Skeletal muscle satellite cell (primary cell): ENCODE measurements around the gene SSR3.
A peak's percentile ranks its signal among the peaks of the same experiment; 100 is the strongest.
"Not testable (repeated sequence)": the region's sequence is repeated elsewhere in the genome, so short reads cannot be mapped to it uniquely, and the experiment has no call there.

Experiments
- H3K27me3 ChIP-seq: 2 replicates; pipeline ENCODE4 v1.7.0; 2013; ENCODE audit warnings: low read length; ENCODE audit not compliant: control insufficient read depth, insufficient read depth
- H3K36me3 ChIP-seq: 2 replicates; pipeline ENCODE4 v1.7.0; 2013; ENCODE audit warnings: mild to moderate bottlenecking, control low read depth, low read length; ENCODE audit not compliant: insufficient read depth
- H3K4me1 ChIP-seq: 2 replicates; pipeline ENCODE4 v1.7.0; 2013; ENCODE audit warnings: low read length; ENCODE audit not compliant: control insufficient read depth, insufficient read depth
- H3K4me2 ChIP-seq: 2 replicates; pipeline ENCODE4 v1.7.0; 2013; ENCODE audit warnings: mild to moderate bottlenecking, low read length
- H3K4me3 ChIP-seq: 2 replicates; pipeline ENCODE4 v1.7.0; 2013; ENCODE audit warnings: low read length
- H3K9ac ChIP-seq: 2 replicates; pipeline ENCODE4 v1.7.0; 2013; ENCODE audit warnings: mild to moderate bottlenecking, low read depth, low read length, moderate library complexity
- H3K9me3 ChIP-seq: replicated peaks from 2 replicates; pipeline ENCODE4 v1.7.0; 2013; ENCODE audit warnings: mild to moderate bottlenecking, control low read depth, low read length

Gene SSR3

GRCh38 chr3:156569881-156570280 is 15.0 kb upstream of the SSR3 start:
- not testable (repeated sequence) for H3K9me3 ChIP-seq, H3K4me1 ChIP-seq, H3K4me2 ChIP-seq, H3K36me3 ChIP-seq, H3K4me3 ChIP-seq, H3K9ac ChIP-seq, H3K27me3 ChIP-seq

GRCh38 chr3:156569016-156569415 is 14.1 kb upstream of the SSR3 start:
- not testable (repeated sequence) for H3K9me3 ChIP-seq, H3K4me1 ChIP-seq, H3K36me3 ChIP-seq, H3K9ac ChIP-seq, H3K4me2 ChIP-seq, H3K27me3 ChIP-seq, H3K4me3 ChIP-seq

GRCh38 chr3:156563900-156564682 is 9.2 kb upstream of the SSR3 start:
- no peaks in the 10 kb centered on the region for H3K9me3 ChIP-seq
- H3K27me3 ChIP-seq, result no peaks in the 10 kb centered on the region
- no peak overlapping the region for H3K9ac ChIP-seq
- H3K4me2 ChIP-seq, result no peak overlapping the region
- no peak overlapping the region for H3K4me3 ChIP-seq
- H3K36me3 ChIP-seq, result no peaks in the 10 kb centered on the region
- no peaks in the 10 kb centered on the region for H3K4me1 ChIP-seq

GRCh38 chr3:156562486-156562885 is 7.6 kb upstream of the SSR3 start:
- not testable (repeated sequence) for H3K27me3 ChIP-seq, H3K9ac ChIP-seq, H3K36me3 ChIP-seq, H3K4me1 ChIP-seq, H3K9me3 ChIP-seq, H3K4me2 ChIP-seq, H3K4me3 ChIP-seq

- Histone ChIP-seq H3K27me3 (no peaks in the 10 kb centered on the region), H3K9me3 (no peaks in the 10 kb centered on the region), H3K4me2 (no peak overlapping the region), H3K9ac (no peak overlapping the region), H3K4me1 (no peaks in the 10 kb centered on the region), H3K4me3 (no peak overlapping the region), H3K36me3 (no peaks in the 10 kb centered on the region)
Measured at GRCh38 chr3:156561533-156561932, 6.6 kb upstream of the SSR3 start.

- Histone ChIP-seq H3K4me2 (no peak overlapping the region), H3K4me3 (no peak overlapping the region), H3K9me3 (no peaks in the 10 kb centered on the region), H3K36me3 (no peaks in the 10 kb centered on the region), H3K27me3 (no peaks in the 10 kb centered on the region), H3K9ac (no peak overlapping the region), H3K4me1 (peaks cover 3% of the 10 kb centered on the region)
Measured at GRCh38 chr3:156559321-156559720, 4.4 kb upstream of the SSR3 start.

- peaks cover 3% of the 10 kb centered on the region for H3K36me3 ChIP-seq
- no peak overlapping the region for H3K4me3 ChIP-seq
- no peaks in the 10 kb centered on the region for H3K27me3 ChIP-seq
- no peaks in the 10 kb centered on the region for H3K9me3 ChIP-seq
- no peak overlapping the region for H3K4me2 ChIP-seq
- peaks cover 3% of the 10 kb centered on the region for H3K4me1 ChIP-seq
- H3K9ac ChIP-seq, result no peak overlapping the region
Measured at GRCh38 chr3:156558389-156558788, 3.5 kb upstream of the SSR3 start.

GRCh38 chr3:156554515-156554841 is 439 bp downstream of the SSR3 start:
- no peaks in the 10 kb centered on the region for H3K27me3 ChIP-seq
- peaks cover 39% of the 10 kb centered on the region for H3K36me3 ChIP-seq
- no peaks in the 10 kb centered on the region for H3K9me3 ChIP-seq
- H3K9ac ChIP-seq, result peak overlapping the region; percentile 98
- peak overlapping the region; percentile 86 for H3K4me2 ChIP-seq
- H3K4me3 ChIP-seq, result peak overlapping the region; percentile 96
- peaks cover 35% of the 10 kb centered on the region for H3K4me1 ChIP-seq

GRCh38 chr3:156553705-156554356 is 1.1 kb downstream of the SSR3 start:
- Histone ChIP-seq H3K36me3 (peaks cover 46% of the 10 kb centered on the region), H3K9ac (peak overlapping the region; percentile 98), H3K27me3 (no peaks in the 10 kb centered on the region), H3K9me3 (no peaks in the 10 kb centered on the region), H3K4me3 (peak overlapping the region; percentile 96), H3K4me1 (peaks cover 41% of the 10 kb centered on the region), H3K4me2 (peak overlapping the region; percentile 86)

GRCh38 chr3:156552973-156553372 is 1.9 kb downstream of the SSR3 start:
- Histone ChIP-seq H3K4me3 (peak overlapping the region; percentile 96), H3K9me3 (no peaks in the 10 kb centered on the region), H3K36me3 (peaks cover 54% of the 10 kb centered on the region), H3K9ac (peak overlapping the region; percentile 98), H3K27me3 (no peaks in the 10 kb centered on the region), H3K4me1 (peaks cover 50% of the 10 kb centered on the region), H3K4me2 (peak overlapping the region; percentile 86)

- Histone ChIP-seq H3K9ac (peak overlapping the region; percentile 98), H3K36me3 (peaks cover 67% of the 10 kb centered on the region), H3K4me1 (peaks cover 61% of the 10 kb centered on the region), H3K4me3 (peak overlapping the region; percentile 96), H3K4me2 (peak overlapping the region; percentile 86), H3K27me3 (no peaks in the 10 kb centered on the region), H3K9me3 (no peaks in the 10 kb centered on the region)
Measured at GRCh38 chr3:156551746-156552145, 3.2 kb downstream of the SSR3 start.

- Histone ChIP-seq H3K4me1 (peaks cover 65% of the 10 kb centered on the region), H3K36me3 (peaks cover 72% of the 10 kb centered on the region), H3K9ac (peak overlapping the region; percentile 98)
Measured at GRCh38 chr3:156551261-156551660, 3.7 kb downstream of the SSR3 start.

More at GRCh38 chr3:156551261-156551660, 3.7 kb downstream of the SSR3 start:
- Histone ChIP-seq H3K27me3 (no peaks in the 10 kb centered on the region), H3K9me3 (no peaks in the 10 kb centered on the region), H3K4me2 (peak overlapping the region; percentile 86), H3K4me3 (peak overlapping the region; percentile 56)
